Duodenal mucosa (tissue), 2 donors: ENCODE data around the gene ORMDL2.
"Not testable (repeated sequence)": the region's sequence is repeated elsewhere in the genome, so short reads cannot be mapped to it uniquely, and the experiment has no call there.

ENCODE experiments used
- H3K27ac ChIP-seq: one replicate; pipeline ENCODE4 v1.7.0; 2013; ENCODE audit warnings: low read depth, low read length
- H3K27me3 ChIP-seq, 2 donors: one replicate each; pipeline ENCODE4 v1.7.0; 2013; ENCODE audit warnings: low read length in 2 of 2, control low read depth in 1 of 2; ENCODE audit not compliant: insufficient read depth in 2 of 2, control insufficient read depth in 1 of 2
- H3K36me3 ChIP-seq, 2 donors: one replicate each; pipeline ENCODE4 v1.7.0; 2013; ENCODE audit warnings: low read length in 2 of 2, control low read depth in 1 of 2; ENCODE audit not compliant: insufficient read depth in 2 of 2, control insufficient read depth in 1 of 2
- H3K4me1 ChIP-seq, 2 donors: one replicate each; pipeline ENCODE4 v1.7.0; 2013; ENCODE audit warnings: low read length in 2 of 2, control low read depth in 1 of 2; ENCODE audit not compliant: insufficient read depth in 2 of 2, control insufficient read depth in 1 of 2
- H3K4me3 ChIP-seq, 2 donors: one replicate each; pipeline ENCODE4 v1.7.0; 2013; ENCODE audit warnings: low read length in 2 of 2, low read depth in 1 of 2
- H3K9ac ChIP-seq, 2 donors: one replicate each; pipeline ENCODE4 v1.7.0; 2013; ENCODE audit warnings: low read length in 2 of 2, low read depth in 1 of 2
- H3K9me3 ChIP-seq, 2 donors: one replicate each; pipeline ENCODE4 v1.7.0; 2013; ENCODE audit warnings: low read length in 2 of 2, control low read depth in 1 of 2; ENCODE audit not compliant: control insufficient read depth in 1 of 2

ORMDL2 gene

GRCh38 chr12:55849616-55850343 is 31.9 kb downstream of the ORMDL2 start:
- Histone ChIP-seq H3K9me3 (no peaks in the 10 kb centered on the region), H3K4me3 (no peak overlapping the region), H3K4me1 (no peaks in the 10 kb centered on the region), H3K27me3 (no peaks in the 10 kb centered on the region), H3K27ac (no peak overlapping the region), H3K36me3 (no peaks in the 10 kb centered on the region), H3K9ac (no peak overlapping the region)

- Histone ChIP-seq H3K9ac (no peak overlapping the region), H3K9me3 (no peaks in the 10 kb centered on the region), H3K4me1 (no peaks in the 10 kb centered on the region), H3K4me3 (no peak overlapping the region), H3K36me3 (no peaks in the 10 kb centered on the region), H3K27me3 (no peaks in the 10 kb centered on the region), H3K27ac (no peak overlapping the region)
Observed at GRCh38 chr12:55850401-55850800, 32.6 kb downstream of the ORMDL2 start.

GRCh38 chr12:55850893-55851292 is 33.1 kb downstream of the ORMDL2 start:
- H3K9ac ChIP-seq: no peak overlapping the region
- no peaks in the 10 kb centered on the region for H3K36me3 ChIP-seq
- H3K4me3 ChIP-seq: no peak overlapping the region
- H3K9me3 ChIP-seq: no peaks in the 10 kb centered on the region
- no peaks in the 10 kb centered on the region for H3K4me1 ChIP-seq
- H3K27ac ChIP-seq: no peak overlapping the region
- H3K27me3 ChIP-seq: no peaks in the 10 kb centered on the region

GRCh38 chr12:55852740-55853139 is 34.9 kb downstream of the ORMDL2 start:
- Histone ChIP-seq H3K4me3 (no peak overlapping the region), H3K36me3 (no peaks in the 10 kb centered on the region), H3K27ac (no peak overlapping the region), H3K4me1 (no peaks in the 10 kb centered on the region), H3K9ac (no peak overlapping the region), H3K9me3 (no peaks in the 10 kb centered on the region), H3K27me3 (no peaks in the 10 kb centered on the region)

- Histone ChIP-seq H3K9ac (no peak overlapping the region), H3K27ac (no peak overlapping the region), H3K4me1 (no peaks in the 10 kb centered on the region), H3K27me3 (no peaks in the 10 kb centered on the region), H3K36me3 (no peaks in the 10 kb centered on the region), H3K9me3 (peaks cover 2 to 4% of the 10 kb centered on the region in 2 donors), H3K4me3 (no peak overlapping the region)
Observed at GRCh38 chr12:55861396-55861795, 43.6 kb downstream of the ORMDL2 start.

- Histone ChIP-seq H3K9ac (no peak overlapping the region), H3K36me3 (no peaks in the 10 kb centered on the region), H3K27ac (no peak overlapping the region), H3K4me1 (no peaks in the 10 kb centered on the region), H3K27me3 (no peaks in the 10 kb centered on the region), H3K4me3 (no peak overlapping the region), H3K9me3 (peaks cover 2 to 4% of the 10 kb centered on the region in 2 donors)
Observed at GRCh38 chr12:55861871-55862270, 44.0 kb downstream of the ORMDL2 start.

- Histone ChIP-seq H3K4me3 (no peak overlapping the region), H3K27ac (no peak overlapping the region), H3K4me1 (no peaks in the 10 kb centered on the region), H3K27me3 (no peaks in the 10 kb centered on the region), H3K9ac (no peak overlapping the region), H3K36me3 (no peaks in the 10 kb centered on the region), H3K9me3 (peaks cover 2 to 4% of the 10 kb centered on the region in 2 donors)
Observed at GRCh38 chr12:55862286-55862685, 44.4 kb downstream of the ORMDL2 start.

GRCh38 chr12:55862931-55863330 is 45.1 kb downstream of the ORMDL2 start:
- H3K4me3 ChIP-seq, H3K9me3 ChIP-seq, H3K27me3 ChIP-seq, H3K9ac ChIP-seq, H3K36me3 ChIP-seq, H3K4me1 ChIP-seq, H3K27ac ChIP-seq: not testable (repeated sequence)

GRCh38 chr12:55865327-55865726 is 47.5 kb downstream of the ORMDL2 start:
- Histone ChIP-seq H3K27ac (no peak overlapping the region), H3K9me3 (peaks cover 2 to 4% of the 10 kb centered on the region in 2 donors), H3K36me3 (no peaks in the 10 kb centered on the region), H3K27me3 (no peaks in the 10 kb centered on the region), H3K4me3 (no peak overlapping the region), H3K4me1 (no peaks in the 10 kb centered on the region), H3K9ac (no peak overlapping the region)

- not testable (repeated sequence) for H3K4me3 ChIP-seq, H3K4me1 ChIP-seq, H3K27ac ChIP-seq, H3K27me3 ChIP-seq, H3K9me3 ChIP-seq, H3K9ac ChIP-seq, H3K36me3 ChIP-seq
Observed at GRCh38 chr12:55866454-55867004, 48.7 kb downstream of the ORMDL2 start.
